Measurements from ENCODE around the gene B3GAT1. TPM values are rescaled to one million over a fixed set of nuclear protein-coding genes. Genes with fewer than 3 reads are reported as not detected.

B3GAT1 gene
- total and polyA plus RNA-seq, 2 of the 13 experiments (the other 11 are each of a cell fraction or from before 2014, with no cell fraction given) = not detected

GRCh38 chr11:134410766-134411165, 1.3 kb downstream of the B3GAT1 start:
- CTCF ChIA-PET (ENCODE audit: low intra/inter-chr PET ratio, low total read pairs) = no interaction called here
- no peak overlapping the region for H3K9ac ChIP-seq (ENCODE audit: insufficient read depth, low read depth, low read length)
- H4K20me1 ChIP-seq (ENCODE audit: insufficient read depth, low read length) = no peaks in the 10 kb centered on the region
- H3K4me2 ChIP-seq (ENCODE audit: low read depth, low read length) = no peak overlapping the region
- no peak overlapping the region for H3K27ac ChIP-seq (ENCODE audit: extremely low read length, insufficient read depth, low read length)
- no peak overlapping the region for H2AFZ ChIP-seq (ENCODE audit: low read length)
- peaks cover 4 to 53% of the 10 kb centered on the region in 2 experiments; a peak in 4 of 5 replicates for H3K27me3 ChIP-seq (ENCODE audit: control insufficient read depth in 1 of 2, insufficient read depth in 2 of 2, low read length in 2 of 2)
- DNase-seq (ENCODE audit: low spot score) (no peak), ATAC-seq (no peak), FAIRE-seq (no peak)
- in situ Hi-C loops (cut with HindIII; ENCODE audit: extremely low pct_ligation_motif_present, low pct_unique_long_range_greater_than_20kb) (no loop called here), intact Hi-C loops (cut with micrococcal nuclease; ENCODE audit: unreplicated experiment) (no loop called here)
- WGBS (ENCODE audit: low lambda C conversion rate) = 33% methylated on average over 5 of the region's 5 CpGs
- no peaks in the 10 kb centered on the region for H3K9me3 ChIP-seq (ENCODE audit: low read length)
- H3K79me2 ChIP-seq (ENCODE audit: insufficient read depth, low read length) = no peaks in the 10 kb centered on the region
- no peaks in the 10 kb centered on the region for H3K36me3 ChIP-seq (replicated peaks in 1 of 2; ENCODE audit: control insufficient read depth in 1 of 2, insufficient read depth in 2 of 2, low read length in 2 of 2)
- no TSS peak for BruUV-seq (replicated peaks)
- H3K4me3 ChIP-seq (replicated peaks in 1 of 3; ENCODE audit: insufficient read depth in 1 of 3, low read depth in 2 of 3, low read length in 3 of 3) = no peak overlapping the region
- POLR2A ChIA-PET = no interaction called here
- H3K4me1 ChIP-seq (ENCODE audit: insufficient read depth, low read length) = no peaks in the 10 kb centered on the region
- no peak for TF ChIP-seq ZNF446 (CRISPR knock-in tag; IDR thresholded peaks at IDR 0.05)
- TF ChIP-seq, protein P1, sequence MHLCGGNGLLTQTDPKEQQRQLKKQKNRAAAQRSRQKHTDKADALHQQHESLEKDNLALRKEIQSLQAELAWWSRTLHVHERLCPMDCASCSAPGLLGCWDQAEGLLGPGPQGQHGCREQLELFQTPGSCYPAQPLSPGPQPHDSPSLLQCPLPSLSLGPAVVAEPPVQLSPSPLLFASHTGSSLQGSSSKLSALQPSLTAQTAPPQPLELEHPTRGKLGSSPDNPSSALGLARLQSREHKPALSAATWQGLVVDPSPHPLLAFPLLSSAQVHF (CRISPR knock-in tag; IDR thresholded peaks at IDR 0.05) = no peak
- TF ChIP-seq STAT6 (CRISPR knock-in tag; IDR thresholded peaks at IDR 0.05; ENCODE audit: borderline replicate concordance) = no peak
- TF ChIP-seq, protein P2, sequence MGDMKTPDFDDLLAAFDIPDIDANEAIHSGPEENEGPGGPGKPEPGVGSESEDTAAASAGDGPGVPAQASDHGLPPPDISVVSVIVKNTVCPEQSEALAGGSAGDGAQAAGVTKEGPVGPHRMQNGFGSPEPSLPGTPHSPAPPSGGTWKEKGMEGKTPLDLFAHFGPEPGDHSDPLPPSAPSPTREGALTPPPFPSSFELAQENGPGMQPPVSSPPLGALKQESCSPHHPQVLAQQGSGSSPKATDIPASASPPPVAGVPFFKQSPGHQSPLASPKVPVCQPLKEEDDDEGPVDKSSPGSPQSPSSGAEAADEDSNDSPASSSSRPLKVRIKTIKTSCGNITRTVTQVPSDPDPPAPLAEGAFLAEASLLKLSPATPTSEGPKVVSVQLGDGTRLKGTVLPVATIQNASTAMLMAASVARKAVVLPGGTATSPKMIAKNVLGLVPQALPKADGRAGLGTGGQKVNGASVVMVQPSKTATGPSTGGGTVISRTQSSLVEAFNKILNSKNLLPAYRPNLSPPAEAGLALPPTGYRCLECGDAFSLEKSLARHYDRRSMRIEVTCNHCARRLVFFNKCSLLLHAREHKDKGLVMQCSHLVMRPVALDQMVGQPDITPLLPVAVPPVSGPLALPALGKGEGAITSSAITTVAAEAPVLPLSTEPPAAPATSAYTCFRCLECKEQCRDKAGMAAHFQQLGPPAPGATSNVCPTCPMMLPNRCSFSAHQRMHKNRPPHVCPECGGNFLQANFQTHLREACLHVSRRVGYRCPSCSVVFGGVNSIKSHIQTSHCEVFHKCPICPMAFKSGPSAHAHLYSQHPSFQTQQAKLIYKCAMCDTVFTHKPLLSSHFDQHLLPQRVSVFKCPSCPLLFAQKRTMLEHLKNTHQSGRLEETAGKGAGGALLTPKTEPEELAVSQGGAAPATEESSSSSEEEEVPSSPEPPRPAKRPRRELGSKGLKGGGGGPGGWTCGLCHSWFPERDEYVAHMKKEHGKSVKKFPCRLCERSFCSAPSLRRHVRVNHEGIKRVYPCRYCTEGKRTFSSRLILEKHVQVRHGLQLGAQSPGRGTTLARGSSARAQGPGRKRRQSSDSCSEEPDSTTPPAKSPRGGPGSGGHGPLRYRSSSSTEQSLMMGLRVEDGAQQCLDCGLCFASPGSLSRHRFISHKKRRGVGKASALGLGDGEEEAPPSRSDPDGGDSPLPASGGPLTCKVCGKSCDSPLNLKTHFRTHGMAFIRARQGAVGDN (CRISPR knock-in tag; IDR thresholded peaks at IDR 0.05) = no peak
- TF ChIP-seq SOX5 (CRISPR knock-in tag; IDR thresholded peaks at IDR 0.05; ENCODE audit: borderline replicate concordance) = no peak
- TF ChIP-seq, protein P3, sequence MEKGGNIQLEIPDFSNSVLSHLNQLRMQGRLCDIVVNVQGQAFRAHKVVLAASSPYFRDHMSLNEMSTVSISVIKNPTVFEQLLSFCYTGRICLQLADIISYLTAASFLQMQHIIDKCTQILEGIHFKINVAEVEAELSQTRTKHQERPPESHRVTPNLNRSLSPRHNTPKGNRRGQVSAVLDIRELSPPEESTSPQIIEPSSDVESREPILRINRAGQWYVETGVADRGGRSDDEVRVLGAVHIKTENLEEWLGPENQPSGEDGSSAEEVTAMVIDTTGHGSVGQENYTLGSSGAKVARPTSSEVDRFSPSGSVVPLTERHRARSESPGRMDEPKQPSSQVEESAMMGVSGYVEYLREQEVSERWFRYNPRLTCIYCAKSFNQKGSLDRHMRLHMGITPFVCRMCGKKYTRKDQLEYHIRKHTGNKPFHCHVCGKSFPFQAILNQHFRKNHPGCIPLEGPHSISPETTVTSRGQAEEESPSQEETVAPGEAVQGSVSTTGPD (CRISPR knock-in tag; IDR thresholded peaks at IDR 0.05) = no peak
- no peak for TF ChIP-seq TCF7L2 (IDR thresholded peaks at IDR 0.05; ENCODE audit: low read depth, low read length)
- no peak for TF ChIP-seq FOSL2 (CRISPR knock-in tag; IDR thresholded peaks at IDR 0.05)
- TF ChIP-seq, protein P4, sequence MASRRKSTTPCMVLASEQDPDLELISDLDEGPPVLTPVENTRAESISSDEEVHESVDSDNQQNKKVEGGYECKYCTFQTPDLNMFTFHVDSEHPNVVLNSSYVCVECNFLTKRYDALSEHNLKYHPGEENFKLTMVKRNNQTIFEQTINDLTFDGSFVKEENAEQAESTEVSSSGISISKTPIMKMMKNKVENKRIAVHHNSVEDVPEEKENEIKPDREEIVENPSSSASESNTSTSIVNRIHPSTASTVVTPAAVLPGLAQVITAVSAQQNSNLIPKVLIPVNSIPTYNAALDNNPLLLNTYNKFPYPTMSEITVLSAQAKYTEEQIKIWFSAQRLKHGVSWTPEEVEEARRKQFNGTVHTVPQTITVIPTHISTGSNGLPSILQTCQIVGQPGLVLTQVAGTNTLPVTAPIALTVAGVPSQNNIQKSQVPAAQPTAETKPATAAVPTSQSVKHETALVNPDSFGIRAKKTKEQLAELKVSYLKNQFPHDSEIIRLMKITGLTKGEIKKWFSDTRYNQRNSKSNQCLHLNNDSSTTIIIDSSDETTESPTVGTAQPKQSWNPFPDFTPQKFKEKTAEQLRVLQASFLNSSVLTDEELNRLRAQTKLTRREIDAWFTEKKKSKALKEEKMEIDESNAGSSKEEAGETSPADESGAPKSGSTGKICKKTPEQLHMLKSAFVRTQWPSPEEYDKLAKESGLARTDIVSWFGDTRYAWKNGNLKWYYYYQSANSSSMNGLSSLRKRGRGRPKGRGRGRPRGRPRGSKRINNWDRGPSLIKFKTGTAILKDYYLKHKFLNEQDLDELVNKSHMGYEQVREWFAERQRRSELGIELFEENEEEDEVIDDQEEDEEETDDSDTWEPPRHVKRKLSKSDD (CRISPR knock-in tag; IDR thresholded peaks at IDR 0.05; ENCODE audit: low read depth) = no peak
- TF ChIP-seq ZNF34 (CRISPR knock-in tag; IDR thresholded peaks at IDR 0.05; ENCODE audit: borderline replicate concordance) = no peak
- TF ChIP-seq MED1 (CRISPR knock-in tag; IDR thresholded peaks at IDR 0.05) = no peak
